Measurements from ENCODE around the gene GFAP. TPM values are rescaled to one million over a fixed set of nuclear protein-coding genes. Genes with fewer than 3 reads are reported as not detected.

GFAP gene
- total RNA-seq, 1 donor from 2014 or later, result not detected

DNA sequence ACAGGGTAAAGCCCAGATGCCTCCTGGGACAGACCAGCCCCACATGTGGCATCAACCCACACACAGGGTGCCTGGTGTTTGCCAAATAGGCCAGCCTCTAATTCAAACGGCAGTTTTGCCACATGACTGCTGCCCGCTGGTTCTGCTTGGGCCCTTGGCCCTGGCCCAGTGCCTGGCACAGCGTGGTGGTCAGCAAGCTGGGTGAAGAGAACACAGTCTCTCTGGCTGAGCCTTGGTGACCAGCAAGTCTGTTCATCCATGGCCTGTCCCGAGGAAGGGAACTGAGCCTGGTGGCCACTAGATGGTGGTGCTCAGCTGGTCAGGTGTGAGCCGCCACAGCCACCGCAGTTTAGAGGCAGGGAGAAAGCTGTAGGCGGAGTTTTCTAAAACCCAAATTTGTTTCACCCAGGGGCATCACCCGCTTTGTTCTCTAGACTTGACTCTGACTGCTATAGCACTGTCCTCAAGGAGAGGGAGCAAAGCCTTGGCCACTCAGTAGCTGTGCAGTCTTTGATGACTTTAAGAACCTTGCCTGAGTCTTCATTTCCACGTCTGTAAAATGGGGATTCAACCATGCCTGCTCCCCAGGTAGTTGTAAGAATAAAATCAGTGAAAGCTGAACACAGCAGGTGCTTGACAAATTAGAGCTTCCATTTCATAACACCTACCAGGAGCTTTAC is 4.7 kb upstream of the GFAP start:
- no peaks in the 10 kb centered on the region for H3K4me1 ChIP-seq
- no peaks in the 10 kb centered on the region for H3K36me3 ChIP-seq
- H3K9me3 ChIP-seq, result no peaks in the 10 kb centered on the region
- peaks cover 5% of the 10 kb centered on the region for H3K27me3 ChIP-seq
- peak; percentile 87 for DNase-seq
- no peak overlapping the region for H3K27ac ChIP-seq
- peak; percentile 91 for ATAC-seq
- peak; percentile 79 for TF ChIP-seq CTCF (IDR thresholded peaks at IDR 0.05)
- intact Hi-C loops (cut with DNase I), result loop anchor here (5.0 to 10.0 kb wide), 2 partner anchors 102 to 195 kb away; no protein-coding TSS in a partner anchor
- no peak overlapping the region for H3K4me3 ChIP-seq

GRCh38 chr17:44919411-44919810 is 4.1 kb upstream of the GFAP start:
- H3K27me3 ChIP-seq, result peaks cover 5% of the 10 kb centered on the region
- ATAC-seq, result no peak
- H3K4me3 ChIP-seq, result no peak overlapping the region
- no peak overlapping the region for H3K27ac ChIP-seq
- intact Hi-C loops (cut with DNase I), result loop anchor here (5.0 to 10.0 kb wide), 2 partner anchors 103 to 195 kb away; no protein-coding TSS in a partner anchor
- H3K4me1 ChIP-seq, result no peaks in the 10 kb centered on the region
- no peak for TF ChIP-seq CTCF (IDR thresholded peaks at IDR 0.05)
- DNase-seq, result peak; percentile 23
- no peaks in the 10 kb centered on the region for H3K36me3 ChIP-seq
- H3K9me3 ChIP-seq, result no peaks in the 10 kb centered on the region

GRCh38 chr17:44918006-44918405 is 2.7 kb upstream of the GFAP start:
- DNase-seq, result peak; percentile 28
- intact Hi-C loops (cut with DNase I), result loop anchor here (5.0 to 10.0 kb wide), 2 partner anchors 104 to 197 kb away; no protein-coding TSS in a partner anchor

GRCh38 chr17:44917456-44917855 is 2.2 kb upstream of the GFAP start:
- DNase-seq, result peak; percentile 43
- no peak for TF ChIP-seq CTCF (IDR thresholded peaks at IDR 0.05)
- Histone ChIP-seq H3K36me3 (no peaks in the 10 kb centered on the region), H3K9me3 (no peaks in the 10 kb centered on the region), H3K4me1 (no peaks in the 10 kb centered on the region), H3K27ac (no peak overlapping the region), H3K4me3 (no peak overlapping the region), H3K27me3 (peaks cover 8% of the 10 kb centered on the region)
- no peak for ATAC-seq
- intact Hi-C loops (cut with DNase I), result loop anchor here (5.0 to 10.0 kb wide), 2 partner anchors 105 to 197 kb away; no protein-coding TSS in a partner anchor

More at GRCh38 chr17:44918006-44918405, 2.7 kb upstream of the GFAP start:
- Histone ChIP-seq H3K9me3 (no peaks in the 10 kb centered on the region), H3K27ac (no peak overlapping the region), H3K27me3 (peaks cover 5% of the 10 kb centered on the region), H3K4me1 (no peaks in the 10 kb centered on the region), H3K36me3 (no peaks in the 10 kb centered on the region), H3K4me3 (no peak overlapping the region)
- no peak for ATAC-seq
- TF ChIP-seq CTCF (IDR thresholded peaks at IDR 0.05), result no peak

- no peak overlapping the region for H3K4me3 ChIP-seq
- intact Hi-C loops (cut with DNase I), result loop anchor here (5.0 to 10.0 kb wide), 2 partner anchors 105 to 198 kb away; no protein-coding TSS in a partner anchor
- ATAC-seq (peak; percentile 6), DNase-seq (peak; percentile 66)
- H3K27me3 ChIP-seq, result peaks cover 15% of the 10 kb centered on the region
- no peaks in the 10 kb centered on the region for H3K9me3 ChIP-seq
- no peak overlapping the region for H3K27ac ChIP-seq
- H3K36me3 ChIP-seq, result no peaks in the 10 kb centered on the region
- H3K4me1 ChIP-seq, result no peaks in the 10 kb centered on the region
- no peak for TF ChIP-seq CTCF (IDR thresholded peaks at IDR 0.05)
Measured at GRCh38 chr17:44916781-44917241, 1.5 kb upstream of the GFAP start.
